Measurements from ENCODE around the gene TIMM8B.
"Not testable (repeated sequence)": the region's sequence is repeated elsewhere in the genome, so short reads cannot be mapped to it uniquely, and the experiment has no call there.

The TIMM8B gene

DNA sequence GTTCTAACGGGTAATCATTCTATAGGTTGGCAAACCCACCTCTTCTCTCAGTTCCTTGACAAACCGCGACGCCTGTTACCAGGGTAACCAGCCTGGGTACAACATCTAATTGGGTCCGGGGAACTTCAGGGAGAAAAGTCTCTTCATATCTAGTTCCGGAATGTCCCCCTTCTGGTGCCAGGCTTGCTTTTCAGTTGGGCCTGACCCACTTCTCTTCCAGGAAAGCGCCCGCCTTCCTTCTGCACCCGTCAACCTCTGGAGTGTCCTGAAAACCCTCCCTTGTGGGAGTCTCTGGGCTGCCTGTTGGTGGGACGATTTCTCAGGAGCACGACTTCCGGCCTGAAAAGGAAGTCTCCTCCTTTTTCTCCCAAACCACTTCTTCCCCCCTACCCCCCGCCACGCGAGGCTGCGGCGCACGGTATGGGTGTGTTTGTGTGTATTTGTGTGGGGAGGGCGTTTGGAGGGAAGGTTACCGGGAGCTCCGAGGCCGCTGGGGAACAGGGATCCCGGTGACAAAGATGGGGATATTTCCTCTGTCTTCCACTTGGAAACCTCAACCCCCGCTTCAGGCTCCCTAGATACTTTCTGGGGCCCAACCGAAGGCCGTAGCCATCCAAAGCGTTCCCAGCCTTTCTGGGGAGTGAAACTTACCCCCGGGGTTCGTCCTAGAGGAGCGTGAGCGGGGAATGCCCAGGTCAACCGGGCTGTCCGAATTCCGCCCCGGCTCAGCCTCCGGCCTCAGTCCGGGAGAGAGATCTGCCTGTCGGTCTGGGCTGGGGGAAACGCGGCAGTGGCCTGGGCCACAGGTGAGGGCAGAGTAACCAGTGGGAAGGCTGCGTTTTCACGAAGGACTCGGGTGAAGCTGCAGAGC, 12.4 kb downstream of the TIMM8B start, which contains the start of the genes NKAPD1 and PIH1D2:
NKAPD1 (plus strand) TSS at position 359 of the 871 bp plus-strand sequence. CDS start 1,276 bp downstream, outside the sequence.
PIH1D2 (minus strand) TSS at position 77 of the 871 bp plus-strand sequence. CDS start 843 bp downstream, outside the sequence.
- peak; percentile 87 for DNase-seq

DNA sequence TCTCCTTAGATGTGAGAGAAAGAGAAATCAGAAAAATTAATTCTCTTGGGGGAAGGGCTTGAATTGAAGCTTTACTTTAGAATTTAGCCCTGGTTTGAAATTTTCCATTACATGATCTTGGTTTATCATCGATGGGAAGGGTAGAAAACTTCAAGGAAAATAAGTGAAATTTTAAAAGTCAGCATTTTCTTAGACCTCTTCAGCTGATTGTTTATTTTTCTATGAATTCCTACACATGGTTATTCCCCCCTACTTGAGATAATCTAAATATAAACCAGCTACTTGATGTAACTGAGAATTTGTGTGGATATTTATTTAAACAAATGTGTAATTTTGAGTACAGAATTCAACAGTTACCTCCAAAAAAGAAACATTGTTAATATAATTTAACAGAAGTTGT, 23.6 kb downstream of the TIMM8B start:
- DNase-seq = no peak

DNA sequence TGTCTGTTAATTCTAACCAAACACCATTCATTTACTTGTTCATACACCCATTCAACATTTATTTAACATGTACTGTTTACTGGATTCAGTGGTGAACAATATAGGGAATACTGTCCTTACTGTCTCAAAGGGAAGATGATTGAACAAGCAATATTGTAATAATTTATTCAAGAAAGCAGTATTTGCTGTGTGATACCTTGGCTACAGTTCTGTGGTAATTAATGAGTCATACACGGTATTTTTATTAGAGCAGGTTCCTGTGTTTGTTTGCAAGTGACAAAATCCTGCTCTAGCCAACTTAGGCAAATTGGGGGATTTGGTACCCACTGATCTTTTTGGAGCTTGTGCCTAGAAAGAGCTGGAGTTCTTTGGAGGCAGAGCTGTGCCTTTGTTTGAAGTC, 28.5 kb downstream of the TIMM8B start:
- no peak for DNase-seq

DNA sequence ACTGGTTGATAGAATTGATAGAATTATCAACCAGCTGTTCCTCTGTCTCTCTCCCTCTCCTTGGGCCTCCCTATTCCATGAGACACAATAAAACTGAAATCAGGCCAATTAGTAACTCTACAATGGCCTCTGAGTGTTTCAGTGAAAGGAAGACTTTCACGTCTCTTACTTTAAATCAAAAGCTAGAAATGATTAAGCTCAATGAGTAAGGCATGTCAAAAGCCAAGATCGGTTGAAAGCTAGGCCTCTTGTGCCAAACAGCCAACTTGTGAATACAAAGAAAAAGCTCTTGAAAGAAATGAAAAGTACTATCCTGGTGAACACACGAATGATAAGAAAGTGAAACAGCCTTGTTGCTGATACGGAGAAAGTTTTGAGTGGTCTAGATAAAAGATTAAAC, 29.4 kb downstream of the TIMM8B start:
- no peak for DNase-seq

DNA sequence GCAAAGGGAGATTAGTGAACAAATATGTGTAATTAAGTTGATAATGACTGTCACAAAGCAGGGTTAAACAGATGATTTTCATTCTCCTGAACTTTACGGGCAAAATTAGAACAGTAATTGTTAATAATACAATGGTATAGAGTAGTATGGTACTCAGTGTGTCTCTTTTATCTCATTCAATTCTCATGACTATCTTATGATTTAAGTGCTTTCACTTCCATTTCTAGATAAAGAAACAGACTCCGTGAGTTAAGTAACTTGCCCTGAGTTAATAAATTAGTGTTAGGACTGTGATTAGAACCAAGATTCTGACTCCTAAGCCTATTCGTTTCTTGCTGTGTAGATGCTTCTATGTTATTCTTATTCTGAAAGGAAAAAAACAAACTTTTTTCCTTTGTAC, 34.8 kb downstream of the TIMM8B start:
- no peak for DNase-seq

DNA sequence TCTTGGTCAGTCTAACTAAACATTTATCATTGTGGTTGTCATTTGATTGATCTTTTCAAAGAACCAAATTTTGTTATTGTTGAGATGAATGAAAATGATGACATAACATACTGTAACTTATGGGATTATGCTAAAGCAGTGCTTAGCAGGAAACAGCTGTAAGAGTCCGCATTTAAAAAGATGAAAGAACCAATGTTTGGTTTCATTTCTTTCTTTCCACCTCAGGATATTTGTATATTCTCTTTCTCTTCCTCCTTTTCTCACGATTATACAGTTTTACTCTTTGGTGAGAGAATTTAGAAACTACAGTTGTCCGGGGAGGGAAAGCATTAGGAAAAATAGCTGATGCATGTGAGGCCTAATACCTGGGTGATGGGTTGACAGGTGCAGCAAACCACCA, 35.8 kb downstream of the TIMM8B start:
- DNase-seq = no peak

DNA sequence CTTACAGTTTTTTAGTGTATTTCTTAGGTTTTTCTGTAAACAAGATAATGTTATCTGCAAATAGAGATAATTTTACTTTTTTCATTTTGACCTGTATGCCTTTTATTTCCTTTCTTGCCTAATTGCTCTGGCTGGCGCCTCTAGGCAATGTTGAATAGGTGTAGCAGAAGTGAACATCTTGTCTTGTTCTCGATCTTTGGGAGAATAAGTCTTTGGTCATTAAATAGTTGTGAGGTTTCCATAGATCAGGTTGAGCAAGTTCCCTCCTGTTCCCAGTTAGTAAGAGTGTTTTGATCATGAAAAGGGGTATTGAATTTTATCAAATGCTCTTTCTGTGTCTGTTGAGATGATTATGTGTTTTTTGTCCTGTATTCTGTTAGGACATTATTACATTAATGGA, 36.8 kb downstream of the TIMM8B start:
- no peak for DNase-seq

DNA sequence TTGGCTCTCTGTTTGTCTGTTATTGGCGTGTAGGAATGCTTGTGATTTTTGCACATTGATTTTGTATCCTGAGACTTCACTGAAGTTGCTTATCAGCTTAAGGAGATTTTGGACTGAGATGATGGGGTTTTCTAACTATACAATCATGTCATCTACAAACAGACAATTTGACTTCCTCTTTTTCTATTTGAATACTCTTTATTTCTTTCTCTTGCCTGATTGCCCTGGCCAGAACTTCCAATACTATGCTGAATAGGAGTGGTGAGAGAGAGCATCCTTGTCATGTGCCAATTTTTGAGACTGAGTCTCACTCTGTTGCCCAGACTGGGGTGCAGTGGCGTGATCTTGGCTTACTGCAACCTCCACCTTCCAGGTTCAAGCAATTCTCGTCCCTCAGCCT, 38.3 kb downstream of the TIMM8B start:
- not testable (repeated sequence) for DNase-seq

DNA sequence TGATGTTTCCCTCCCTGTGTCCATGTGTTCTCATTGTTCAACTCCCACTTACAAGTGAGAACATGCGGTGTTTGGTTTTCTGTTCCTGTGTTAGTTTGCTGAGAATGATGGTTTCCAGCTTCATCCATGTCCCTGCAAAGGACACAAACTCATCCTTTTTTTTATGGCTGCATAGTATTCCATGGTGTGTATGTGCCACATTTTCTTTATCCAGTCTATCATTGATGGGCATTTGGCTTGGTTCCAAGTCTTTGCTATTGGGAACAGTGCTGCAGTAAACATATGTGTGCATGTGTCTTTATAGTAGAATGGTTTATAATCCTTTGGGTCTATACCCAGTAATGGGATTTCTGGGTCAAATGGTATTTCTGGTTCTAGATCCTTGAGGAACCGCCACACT, 39.9 kb downstream of the TIMM8B start:
- DNase-seq = not testable (repeated sequence)

DNA sequence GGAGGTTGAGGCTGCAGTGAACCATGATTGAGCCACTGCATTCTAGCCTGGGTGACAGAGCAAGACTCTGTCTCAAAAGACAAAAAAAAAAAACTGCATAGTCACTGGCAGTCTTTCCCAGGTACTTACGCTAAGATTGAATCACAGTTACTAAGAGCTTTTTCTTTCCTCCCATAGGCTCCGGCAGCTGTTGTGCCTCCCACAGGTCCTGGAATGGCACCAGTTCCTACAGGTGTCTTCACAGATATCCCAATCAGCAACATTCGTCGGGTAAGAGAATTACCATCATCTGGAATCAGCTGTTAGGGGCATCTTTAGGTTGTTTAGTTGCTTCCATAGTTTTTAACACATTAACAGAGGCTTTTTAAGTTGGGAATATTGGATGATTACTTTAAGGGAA, 41.6 kb downstream of the TIMM8B start:
- DNase-seq = no peak

DNA sequence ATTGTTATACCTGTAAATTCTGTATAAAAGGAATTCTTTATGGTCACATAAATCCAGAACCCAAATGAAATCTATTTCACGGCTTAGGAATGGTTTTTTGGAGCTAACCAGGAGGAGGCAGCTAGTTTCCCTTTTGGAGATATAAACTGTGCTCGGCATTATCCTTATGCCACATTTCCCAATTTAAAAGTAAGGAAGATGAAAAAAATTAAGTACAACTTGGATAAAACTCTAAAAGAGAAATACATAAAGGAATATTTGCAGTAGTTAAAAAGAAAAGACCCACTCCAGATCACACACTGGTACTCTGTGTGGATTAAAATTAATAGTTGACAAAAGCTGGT, 43.6 kb downstream of the TIMM8B start:
- DNase-seq = no peak

DNA sequence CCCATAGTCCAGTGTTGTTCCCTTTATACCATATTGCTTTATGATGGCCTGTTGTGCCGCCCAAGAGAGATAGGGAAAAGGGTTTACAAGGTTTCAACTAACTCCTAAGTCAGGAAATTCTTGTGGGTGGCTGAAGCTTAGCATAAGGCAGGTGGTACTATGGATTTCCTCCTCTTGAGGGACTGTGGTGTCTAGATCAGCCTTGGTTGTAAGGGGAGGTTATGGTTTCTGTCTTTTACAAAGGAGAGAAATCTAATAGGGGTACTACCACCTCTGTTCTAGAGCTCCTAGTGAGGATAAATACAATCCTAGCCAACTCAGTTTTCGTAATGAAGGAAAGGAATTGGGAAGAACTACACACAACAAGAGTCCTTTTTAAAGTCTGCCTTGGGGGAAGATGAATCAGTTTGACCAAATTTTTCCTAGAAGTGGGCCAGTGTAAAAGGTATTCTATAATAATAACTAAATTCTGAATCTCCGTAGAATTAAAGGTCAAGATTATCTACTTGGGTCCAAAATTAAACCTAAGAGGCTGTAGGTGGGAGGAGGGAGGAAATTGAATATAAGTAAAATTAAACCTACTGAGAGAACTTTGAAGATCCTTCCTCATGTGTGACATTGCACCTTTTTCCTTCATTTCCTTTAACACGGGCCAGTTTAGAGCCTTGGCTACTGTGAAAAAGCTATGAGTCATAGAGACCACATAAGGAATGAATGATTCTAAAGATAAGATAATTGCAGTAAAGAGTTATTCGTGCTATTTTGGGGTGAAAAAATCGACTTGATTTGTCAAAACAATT, 44.2 kb downstream of the TIMM8B start:
- no peak for DNase-seq

DNA sequence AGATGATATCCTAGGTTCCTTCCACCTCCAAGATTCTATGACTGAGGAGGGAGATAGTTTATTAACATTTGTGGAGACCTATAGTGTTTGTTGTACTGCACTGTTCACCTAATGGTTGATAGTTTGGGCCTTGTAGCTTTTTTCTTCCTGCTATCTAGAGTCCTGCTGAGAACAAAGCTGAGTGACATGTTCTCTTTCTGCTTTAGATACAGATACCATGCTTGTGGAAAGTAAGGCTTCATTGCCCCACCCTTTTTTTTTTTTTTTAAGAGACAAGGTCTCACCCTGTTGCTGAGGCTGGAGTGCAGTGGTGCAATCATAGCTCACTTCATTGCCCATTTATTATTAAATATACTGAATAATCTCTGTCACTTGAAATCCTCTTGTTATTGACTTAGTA, 49.0 kb downstream of the TIMM8B start:
- no peak for DNase-seq
